Measurements from ENCODE around the gene CCDC117. TPM values are rescaled to one million over a fixed set of nuclear protein-coding genes. Genes with fewer than 3 reads are reported as not detected.

CCDC117 gene
- 7.1 to 12.4 TPM (median 11.9 TPM) in 5 replicates for total RNA-seq (2022; extraction: Qiagen RNA extraction; ENCODE audit: low read depth)

GRCh38 chr22:28772633-28773460 is at the start of gene CCDC117:
Gene CCDC117, plus strand, starts transcription at chr22:28772695. Its CDS starts 155 bp downstream, at chr22:28772850.

GRCh38 chr22:28741785-28742561 is 30.5 kb upstream of the CCDC117 start, which contains the start of the genes CHEK2 and HSCB:
Gene CHEK2, minus strand, starts transcription at chr22:28741820. Its CDS starts 7,099 bp downstream, at chr22:28734721.
Gene HSCB, plus strand, starts transcription at chr22:28742039. Its CDS starts 57 bp downstream, at chr22:28742096.

GRCh38 chr22:28800308-28801041 is 28.0 kb downstream of the CCDC117 start, which contains the start of gene XBP1:
Gene XBP1, minus strand, starts transcription at chr22:28800569.

Other genes starting within 250 kb of the CCDC117 start
- gene TTC28, start 92.9 kb upstream of the CCDC117 start, total RNA-seq (2022; extraction: Qiagen RNA extraction; ENCODE audit: low read depth) = 1.5 to 4.0 TPM (median 2.7 TPM) in 5 replicates
- gene CHEK2, start 30.9 kb upstream of the CCDC117 start, total RNA-seq (2022; extraction: Qiagen RNA extraction; ENCODE audit: low read depth) = 7.5 to 9.0 TPM (median 7.9 TPM) in 5 replicates
- gene HSCB, start 30.7 kb upstream of the CCDC117 start, total RNA-seq (2022; extraction: Qiagen RNA extraction; ENCODE audit: low read depth) = 13.1 to 15.0 TPM (median 13.9 TPM) in 5 replicates
- gene XBP1, start 27.9 kb downstream of the CCDC117 start, total RNA-seq (2022; extraction: Qiagen RNA extraction; ENCODE audit: low read depth) = 45.0 to 58.6 TPM (median 52.8 TPM) in 5 replicates
- gene ZNRF3, start 110.9 kb downstream of the CCDC117 start, total RNA-seq (2022; extraction: Qiagen RNA extraction; ENCODE audit: low read depth) = 3.8 to 7.5 TPM (median 6.6 TPM) in 5 replicates